ENCODE data around the gene TEDC1.

Gene TEDC1

DNA sequence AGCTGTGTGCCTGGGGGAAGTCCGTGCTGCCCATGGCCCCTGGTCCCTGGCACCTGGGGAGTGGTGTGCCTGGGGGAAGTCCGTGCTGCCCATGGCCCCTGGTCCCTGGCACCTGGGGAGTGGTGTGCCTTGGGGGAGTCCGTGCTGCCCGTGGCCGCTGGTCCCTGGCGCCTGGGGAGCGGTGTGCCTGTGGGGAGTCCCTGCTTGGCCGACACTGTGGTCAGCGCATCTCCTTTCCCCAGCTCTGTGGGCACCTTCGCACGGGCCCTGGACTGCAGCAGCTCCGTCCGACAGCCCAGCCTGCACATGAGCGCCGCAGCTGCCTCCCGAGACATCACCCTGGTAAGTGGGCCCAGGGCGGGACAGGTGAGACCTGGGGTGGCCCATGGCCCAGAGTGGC lies 30.9 kb upstream of the TEDC1 start:
- Histone ChIP-seq H3K36me3 (ENCODE audit: insufficient read depth, low read length) (peaks cover 62% of the 10 kb centered on the region), H3K4me2 (ENCODE audit: low read length) (no peak overlapping the region), H3K4me3 (ENCODE audit: low read length) (no peak overlapping the region), H3K9me3 (replicated peaks; ENCODE audit: low read length) (no peaks in the 10 kb centered on the region), H3K27me3 (ENCODE audit: control insufficient read depth, insufficient read depth, low read length) (no peaks in the 10 kb centered on the region), H3K4me1 (ENCODE audit: control insufficient read depth, insufficient read depth, low read length) (peaks cover 4% of the 10 kb centered on the region), H3K9ac (ENCODE audit: low read depth, low read length) (no peak overlapping the region)

DNA sequence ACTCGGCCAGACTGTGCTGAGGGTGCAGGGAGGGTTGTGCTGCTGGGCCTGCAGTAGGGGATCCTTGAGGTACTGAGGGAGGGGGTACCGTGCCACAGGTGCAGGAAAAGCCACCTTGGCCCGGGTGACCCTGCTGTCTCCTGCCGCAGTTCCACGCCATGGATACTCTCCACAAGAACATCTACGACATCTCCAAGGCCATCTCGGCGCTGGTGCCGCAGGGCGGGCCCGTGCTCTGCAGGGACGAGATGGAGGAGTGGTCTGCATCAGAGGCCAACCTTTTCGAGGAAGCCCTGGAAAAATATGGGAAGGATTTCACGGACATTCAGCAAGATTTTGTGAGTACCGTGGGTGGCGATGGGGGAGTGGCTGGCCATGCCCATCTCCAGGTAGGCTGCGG lies 30.4 kb upstream of the TEDC1 start:
- Histone ChIP-seq H3K4me1 (ENCODE audit: control insufficient read depth, insufficient read depth, low read length) (peaks cover 9% of the 10 kb centered on the region), H3K4me3 (ENCODE audit: low read length) (no peak overlapping the region), H3K36me3 (ENCODE audit: insufficient read depth, low read length) (peaks cover 65% of the 10 kb centered on the region)

DNA sequence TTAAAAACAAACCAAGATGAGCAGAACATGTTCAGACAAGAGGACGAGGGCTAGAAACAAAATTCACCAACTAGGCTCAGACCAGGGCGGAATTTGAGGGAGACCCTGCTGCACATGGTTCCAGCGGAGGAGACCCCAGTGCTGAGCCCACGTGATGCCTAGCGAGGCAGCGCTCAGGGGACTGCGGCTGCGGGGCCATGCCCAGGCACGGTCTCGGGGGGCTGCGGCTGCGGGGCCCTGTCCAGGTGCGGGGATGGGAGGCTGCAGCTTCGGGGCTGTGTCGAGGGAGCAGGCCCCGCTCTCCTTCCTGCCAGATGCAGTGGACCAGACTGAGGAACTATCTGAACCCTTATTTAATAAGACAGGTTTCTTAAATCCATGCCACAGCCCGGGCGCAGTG lies 29.1 kb upstream of the TEDC1 start:
- Histone ChIP-seq H3K4me2 (ENCODE audit: low read length) (no peak overlapping the region), H3K9ac (ENCODE audit: low read depth, low read length) (no peak overlapping the region), H3K4me3 (ENCODE audit: low read length) (no peak overlapping the region), H3K27me3 (ENCODE audit: control insufficient read depth, insufficient read depth, low read length) (no peaks in the 10 kb centered on the region), H3K9me3 (replicated peaks; ENCODE audit: low read length) (no peaks in the 10 kb centered on the region), H3K36me3 (ENCODE audit: insufficient read depth, low read length) (peaks cover 56% of the 10 kb centered on the region), H3K4me1 (ENCODE audit: control insufficient read depth, insufficient read depth, low read length) (peaks cover 14% of the 10 kb centered on the region)

More for the DNA sequence above, 30.4 kb upstream of the TEDC1 start:
- no peaks in the 10 kb centered on the region for H3K9me3 ChIP-seq (replicated peaks; ENCODE audit: low read length)
- no peaks in the 10 kb centered on the region for H3K27me3 ChIP-seq (ENCODE audit: control insufficient read depth, insufficient read depth, low read length)
- H3K9ac ChIP-seq (ENCODE audit: low read depth, low read length), result no peak overlapping the region
- H3K4me2 ChIP-seq (ENCODE audit: low read length), result no peak overlapping the region

DNA sequence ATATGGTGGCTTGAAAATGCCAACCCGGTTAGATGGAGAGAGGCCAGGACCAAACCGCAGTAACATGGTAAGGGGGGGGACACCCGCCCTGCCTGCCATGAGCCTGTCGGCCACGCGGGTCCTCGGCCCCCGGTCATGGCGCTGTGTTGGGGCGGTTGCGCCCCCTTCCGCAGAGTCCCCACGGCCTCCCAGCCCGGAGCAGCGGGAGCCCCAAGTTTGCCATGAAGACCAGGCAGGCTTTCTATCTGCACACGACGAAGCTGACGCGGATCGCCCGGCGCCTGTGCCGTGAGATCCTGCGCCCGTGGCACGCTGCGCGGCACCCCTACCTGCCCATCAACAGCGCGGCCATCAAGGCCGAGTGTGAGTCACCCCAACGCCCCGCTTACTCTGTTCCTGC lies 26.5 kb upstream of the TEDC1 start:
- Histone ChIP-seq H3K9me3 (replicated peaks; ENCODE audit: low read length) (no peaks in the 10 kb centered on the region), H3K4me2 (ENCODE audit: low read length) (no peak overlapping the region), H3K9ac (ENCODE audit: low read depth, low read length) (no peak overlapping the region), H3K36me3 (ENCODE audit: insufficient read depth, low read length) (peaks cover 63% of the 10 kb centered on the region), H3K27me3 (ENCODE audit: control insufficient read depth, insufficient read depth, low read length) (no peaks in the 10 kb centered on the region), H3K4me3 (ENCODE audit: low read length) (no peak overlapping the region), H3K4me1 (ENCODE audit: control insufficient read depth, insufficient read depth, low read length) (peaks cover 20% of the 10 kb centered on the region)

DNA sequence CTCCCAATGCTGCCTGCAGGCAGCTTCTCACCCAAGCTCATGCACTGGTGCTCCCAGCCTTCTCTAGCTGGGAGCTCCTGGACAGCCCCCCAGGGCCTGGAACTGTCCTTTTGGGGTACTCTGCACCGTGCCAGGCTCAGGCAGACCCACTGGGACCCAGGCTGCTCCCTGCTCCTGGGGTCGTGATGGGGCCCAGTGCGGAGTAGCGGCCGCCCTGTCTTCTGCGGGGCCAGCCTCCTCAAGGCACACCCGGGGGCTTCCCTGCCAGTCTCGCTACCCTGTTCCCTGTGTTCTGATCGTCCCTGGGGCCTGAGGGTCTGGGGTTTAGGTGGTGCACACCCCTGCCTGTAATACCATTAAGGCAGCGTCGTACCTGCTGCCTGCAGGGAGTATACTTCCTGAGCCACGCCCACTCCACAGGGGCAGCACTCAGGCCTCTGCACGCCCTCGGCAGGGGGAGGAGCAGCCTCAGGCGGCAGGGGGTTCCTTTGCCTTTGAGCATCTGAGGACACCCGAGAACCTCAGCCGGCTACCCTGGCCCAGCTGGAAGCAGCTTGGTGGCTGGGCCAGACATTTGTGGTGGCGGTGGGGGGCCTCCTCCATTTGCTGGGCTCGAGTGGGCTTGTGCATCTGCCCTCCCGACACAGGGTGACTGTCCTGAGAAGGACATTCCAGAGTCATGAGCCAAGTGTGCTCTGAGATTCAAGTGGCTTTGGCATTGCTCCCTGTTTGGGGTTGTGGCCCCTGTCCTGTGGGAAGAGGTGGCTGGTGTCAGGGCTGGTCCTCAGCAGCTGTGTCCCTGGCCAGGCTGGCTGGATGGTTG lies 25.6 kb upstream of the TEDC1 start:
- H3K9me3 ChIP-seq (replicated peaks; ENCODE audit: low read length), result no peaks in the 10 kb centered on the region
- no peak overlapping the region for H3K9ac ChIP-seq (ENCODE audit: low read depth, low read length)
- H3K27me3 ChIP-seq (ENCODE audit: control insufficient read depth, insufficient read depth, low read length), result no peaks in the 10 kb centered on the region
- no peak overlapping the region for H3K4me3 ChIP-seq (ENCODE audit: low read length)
- peaks cover 20% of the 10 kb centered on the region for H3K4me1 ChIP-seq (ENCODE audit: control insufficient read depth, insufficient read depth, low read length)
- no peak overlapping the region for H3K4me2 ChIP-seq (ENCODE audit: low read length)
- H3K36me3 ChIP-seq (ENCODE audit: insufficient read depth, low read length), result peaks cover 60% of the 10 kb centered on the region

DNA sequence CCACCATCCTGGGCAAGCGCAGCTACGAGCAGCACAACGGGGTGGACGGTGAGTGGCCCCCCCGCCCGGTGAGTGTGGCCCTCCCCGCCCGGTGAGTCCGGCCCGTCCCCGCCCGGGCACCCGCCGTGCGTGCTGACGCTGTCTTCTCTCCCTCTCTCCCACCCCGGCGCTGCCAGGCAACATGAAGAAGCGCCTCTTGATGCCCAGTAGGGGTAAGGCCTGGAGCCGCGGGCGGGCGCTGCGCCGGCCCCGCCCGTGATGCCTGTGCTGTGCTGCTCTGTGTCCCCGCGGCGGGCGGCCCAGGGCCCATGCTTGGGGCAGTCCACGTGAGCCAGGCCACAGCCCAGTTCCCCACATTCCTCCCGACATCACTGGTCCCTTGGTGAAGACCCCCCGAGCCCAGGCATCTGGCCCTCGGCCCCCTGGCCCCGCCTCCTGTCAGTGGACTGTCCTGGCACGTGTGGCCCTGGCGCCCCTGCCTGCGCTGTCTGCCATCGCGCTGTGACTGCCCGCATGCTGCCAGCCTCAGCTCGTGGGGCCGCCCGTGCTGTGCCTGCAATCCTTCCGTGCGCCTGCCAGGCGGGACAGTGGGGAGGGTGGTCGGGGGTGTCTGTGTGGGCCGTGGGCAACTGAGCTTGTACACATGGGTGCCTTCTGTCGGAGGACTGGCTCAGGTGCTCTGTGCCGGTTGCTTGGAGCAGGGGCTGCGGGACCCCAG lies 24.4 kb upstream of the TEDC1 start:
- Histone ChIP-seq H3K9me3 (replicated peaks; ENCODE audit: low read length) (no peaks in the 10 kb centered on the region), H3K9ac (ENCODE audit: low read depth, low read length) (no peak overlapping the region), H3K4me3 (ENCODE audit: low read length) (no peak overlapping the region), H3K4me1 (ENCODE audit: control insufficient read depth, insufficient read depth, low read length) (peaks cover 20% of the 10 kb centered on the region), H3K36me3 (ENCODE audit: insufficient read depth, low read length) (peaks cover 48% of the 10 kb centered on the region), H3K27me3 (ENCODE audit: control insufficient read depth, insufficient read depth, low read length) (no peaks in the 10 kb centered on the region), H3K4me2 (ENCODE audit: low read length) (no peak overlapping the region)

DNA sequence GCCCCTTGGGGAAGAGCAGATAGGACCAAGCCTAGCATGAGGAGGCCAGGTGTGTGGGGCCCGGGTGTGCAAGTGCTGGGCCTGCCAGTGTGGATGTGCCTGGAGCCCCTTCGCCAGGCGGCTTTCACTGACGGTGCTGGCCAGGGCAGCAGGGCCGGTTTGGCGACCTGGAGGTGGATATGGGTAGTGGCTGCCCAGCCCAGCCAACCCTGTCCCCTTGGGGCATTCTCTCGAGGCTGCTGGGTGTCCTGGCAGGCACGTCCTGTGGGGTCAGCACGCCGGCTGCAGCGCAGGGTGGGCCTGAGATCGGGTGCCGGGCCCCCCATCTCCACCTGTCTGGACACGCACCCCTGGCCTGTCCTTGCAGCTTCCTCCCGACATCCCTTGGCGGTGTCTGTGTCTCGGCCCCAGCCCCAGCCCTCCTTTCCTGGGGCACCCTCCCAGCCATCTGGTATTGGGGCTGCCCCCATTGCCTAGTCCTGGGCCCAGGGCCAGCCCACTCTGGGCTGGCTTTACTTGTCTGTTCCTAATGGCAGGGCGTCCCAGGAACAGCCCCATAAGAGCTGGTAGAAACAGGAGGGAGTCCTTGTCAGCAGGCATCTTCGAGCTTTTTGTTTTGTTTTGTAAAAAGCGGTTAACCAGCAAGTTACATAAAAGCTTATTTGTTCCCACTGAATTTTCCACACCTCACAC lies 23.7 kb upstream of the TEDC1 start:
- Histone ChIP-seq H3K4me1 (ENCODE audit: control insufficient read depth, insufficient read depth, low read length) (peaks cover 24% of the 10 kb centered on the region), H3K27me3 (ENCODE audit: control insufficient read depth, insufficient read depth, low read length) (no peaks in the 10 kb centered on the region), H3K4me3 (ENCODE audit: low read length) (no peak overlapping the region), H3K9me3 (replicated peaks; ENCODE audit: low read length) (no peaks in the 10 kb centered on the region), H3K9ac (ENCODE audit: low read depth, low read length) (no peak overlapping the region), H3K4me2 (ENCODE audit: low read length) (no peak overlapping the region), H3K36me3 (ENCODE audit: insufficient read depth, low read length) (peaks cover 46% of the 10 kb centered on the region)

DNA sequence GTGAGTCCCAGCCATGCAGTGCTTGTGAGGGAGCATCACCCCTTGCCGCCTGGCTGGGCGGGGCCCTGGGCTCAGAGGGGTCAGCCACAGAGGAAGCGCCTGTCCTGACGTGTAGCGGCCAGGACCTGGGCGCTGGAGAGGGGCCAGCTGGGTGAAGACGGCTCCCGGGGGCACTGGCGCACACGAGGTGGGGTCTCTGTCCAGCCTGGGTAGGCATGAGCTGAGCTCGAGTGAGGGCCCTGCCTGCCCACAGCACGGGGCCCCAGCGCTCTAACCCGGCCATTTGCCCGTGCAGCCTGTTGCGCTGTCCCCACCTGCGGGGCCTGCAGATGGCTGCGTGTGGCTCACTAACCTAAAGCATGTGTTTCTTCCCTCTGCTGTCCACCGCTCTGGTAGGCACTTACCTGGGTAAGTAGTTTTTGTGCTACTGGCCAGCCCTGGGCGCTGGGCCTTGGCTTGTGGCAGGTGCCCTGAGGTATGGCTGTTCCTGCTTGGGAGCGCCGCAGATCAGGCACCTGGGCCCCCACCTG lies 23.0 kb upstream of the TEDC1 start:
- H3K4me3 ChIP-seq (ENCODE audit: low read length), result no peak overlapping the region
- H3K27me3 ChIP-seq (ENCODE audit: control insufficient read depth, insufficient read depth, low read length), result no peaks in the 10 kb centered on the region
- no peak overlapping the region for H3K4me2 ChIP-seq (ENCODE audit: low read length)
- no peaks in the 10 kb centered on the region for H3K9me3 ChIP-seq (replicated peaks; ENCODE audit: low read length)
- H3K36me3 ChIP-seq (ENCODE audit: insufficient read depth, low read length), result peaks cover 44% of the 10 kb centered on the region
- H3K4me1 ChIP-seq (ENCODE audit: control insufficient read depth, insufficient read depth, low read length), result peaks cover 30% of the 10 kb centered on the region
- no peak overlapping the region for H3K9ac ChIP-seq (ENCODE audit: low read depth, low read length)

DNA sequence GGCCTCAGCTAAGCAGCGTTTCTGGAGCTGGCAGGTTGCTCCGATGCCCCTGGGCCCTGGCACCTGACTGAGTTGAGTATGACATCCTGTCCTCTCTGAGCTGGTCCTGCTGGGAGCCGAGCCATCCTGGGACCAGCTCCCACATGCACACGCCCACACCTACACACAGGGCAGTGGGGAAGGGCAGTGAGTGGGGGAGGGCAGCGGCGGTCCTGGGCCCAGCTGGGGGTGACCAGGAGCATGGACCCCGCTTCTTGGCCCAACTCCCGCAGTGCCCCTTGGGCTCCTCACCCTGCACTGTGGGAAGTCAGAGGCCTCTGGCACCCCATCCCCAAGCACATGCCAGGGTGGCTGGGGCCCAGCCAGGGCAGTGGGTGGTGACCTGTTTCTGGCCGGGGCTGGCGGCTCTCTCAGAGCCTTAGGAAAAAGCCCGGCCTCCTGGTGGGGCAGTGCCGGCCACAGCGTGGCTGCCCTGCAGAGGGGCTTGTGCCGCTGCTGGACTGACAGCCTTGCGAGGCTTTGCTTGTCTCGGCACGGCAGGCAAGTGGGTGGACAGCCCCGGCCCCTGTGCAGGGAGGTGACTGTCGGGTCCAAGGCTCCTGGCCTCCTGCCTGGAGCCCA lies 22.3 kb upstream of the TEDC1 start:
- H3K4me2 ChIP-seq (ENCODE audit: low read length), result no peak overlapping the region
- H3K9ac ChIP-seq (ENCODE audit: low read depth, low read length), result no peak overlapping the region
- H3K36me3 ChIP-seq (ENCODE audit: insufficient read depth, low read length), result peaks cover 37% of the 10 kb centered on the region
- no peak overlapping the region for H3K4me3 ChIP-seq (ENCODE audit: low read length)
- H3K27me3 ChIP-seq (ENCODE audit: control insufficient read depth, insufficient read depth, low read length), result no peaks in the 10 kb centered on the region
- H3K9me3 ChIP-seq (replicated peaks; ENCODE audit: low read length), result no peaks in the 10 kb centered on the region
- H3K4me1 ChIP-seq (ENCODE audit: control insufficient read depth, insufficient read depth, low read length), result peaks cover 37% of the 10 kb centered on the region

DNA sequence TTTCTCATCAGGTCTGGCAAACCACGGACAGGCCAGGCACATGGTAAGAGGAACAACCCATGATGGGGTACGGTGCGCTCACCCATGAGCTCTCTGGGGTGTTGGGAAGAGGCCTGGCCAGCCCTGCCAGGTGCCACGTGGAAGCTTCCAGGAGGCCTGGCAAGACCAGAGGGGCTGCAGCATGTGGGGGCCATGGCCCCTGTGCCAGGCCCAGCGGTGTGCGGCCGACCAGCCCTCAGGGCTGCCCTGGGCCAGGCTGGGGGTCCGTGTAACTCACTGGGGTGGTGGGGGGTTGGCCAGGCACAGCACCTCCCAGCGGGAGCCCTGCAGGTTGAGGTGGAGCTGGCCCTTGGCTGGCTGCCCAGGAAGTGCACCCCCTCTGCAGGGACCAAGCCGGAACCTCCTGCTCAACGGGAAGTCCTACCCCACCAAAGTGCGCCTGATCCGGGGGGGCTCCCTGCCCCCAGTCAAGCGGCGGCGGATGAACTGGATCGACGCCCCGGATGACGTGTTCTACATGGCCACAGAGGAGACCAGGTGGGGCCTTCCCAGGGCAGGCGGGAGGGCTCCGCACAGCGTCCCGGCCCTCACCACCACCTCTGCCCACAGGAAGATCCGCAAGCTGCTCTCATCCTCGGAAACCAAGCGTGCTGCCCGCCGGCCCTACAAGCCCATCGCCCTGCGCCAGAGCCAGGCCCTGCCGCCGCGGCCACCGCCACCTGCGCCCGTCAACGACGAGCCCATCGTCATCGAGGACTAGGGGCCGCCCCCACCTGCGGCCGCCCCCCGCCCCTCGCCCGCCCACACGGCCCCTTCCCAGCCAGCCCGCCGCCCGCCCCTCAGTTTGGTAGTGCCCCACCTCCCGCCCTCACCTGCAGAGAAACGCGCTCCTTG lies 21.3 kb upstream of the TEDC1 start:
- Histone ChIP-seq H3K9me3 (replicated peaks; ENCODE audit: low read length) (no peaks in the 10 kb centered on the region), H3K9ac (ENCODE audit: low read depth, low read length) (no peak overlapping the region), H3K36me3 (ENCODE audit: insufficient read depth, low read length) (peaks cover 30% of the 10 kb centered on the region), H3K4me1 (ENCODE audit: control insufficient read depth, insufficient read depth, low read length) (peaks cover 39% of the 10 kb centered on the region), H3K27me3 (ENCODE audit: control insufficient read depth, insufficient read depth, low read length) (no peaks in the 10 kb centered on the region), H3K4me3 (ENCODE audit: low read length) (no peak overlapping the region), H3K4me2 (ENCODE audit: low read length) (no peak overlapping the region)
